Progenitor cell of endocrine pancreas (in vitro differentiated cells): ENCODE results near the gene OR10A5. TPM values are rescaled to one million over a fixed set of nuclear protein-coding genes. Genes with fewer than 3 reads are reported as not detected.

Source experiments
- DNase-seq: peaks from one replicate; pipeline ENCODE4 v3.0.0; 2021; ENCODE audit warnings: low spot score; ENCODE audit not compliant: unreplicated experiment
- H3K27ac Mint-ChIP-seq: 2 replicates; pipeline ENCODE4 v1.8.0; 2021; ENCODE audit warnings: mild to moderate bottlenecking, moderate library complexity, mixed read lengths
- H3K27me3 Mint-ChIP-seq: 2 replicates; pipeline ENCODE4 v1.8.0; 2021; ENCODE audit warnings: mixed read lengths
- H3K36me3 Mint-ChIP-seq: 2 replicates; pipeline ENCODE4 v1.8.0; 2022; ENCODE audit warnings: mixed read lengths; ENCODE audit not compliant: insufficient read depth
- H3K4me1 Mint-ChIP-seq: 2 replicates; pipeline ENCODE4 v1.8.0; 2021; ENCODE audit warnings: low read depth, mixed read lengths
- H3K4me3 Mint-ChIP-seq: 2 replicates; pipeline ENCODE4 v1.8.0; 2021; ENCODE audit warnings: low read depth, mild to moderate bottlenecking, moderate library complexity, mixed read lengths
- H3K9me3 Mint-ChIP-seq: 2 replicates; pipeline ENCODE4 v1.8.0; 2021; ENCODE audit warnings: low read depth, mixed read lengths
- CTCF ChIP-seq: fragments of 200-600 bp; sonication (generic); IDR thresholded peaks from one replicate; pipeline ENCODE4 v1.5.0; 2021; ENCODE audit warnings: antibody characterized with exemption, mild to moderate bottlenecking; ENCODE audit not compliant: unreplicated experiment
- total RNA-seq: library from RNA; stranded (reverse); gene quantifications from 2 replicates; pipeline ENCODE4 v1.2.1, GENCODE V29; 2021

OR10A5 gene
- total RNA-seq, 1 donor from 2014 or later: not detected

DNA sequence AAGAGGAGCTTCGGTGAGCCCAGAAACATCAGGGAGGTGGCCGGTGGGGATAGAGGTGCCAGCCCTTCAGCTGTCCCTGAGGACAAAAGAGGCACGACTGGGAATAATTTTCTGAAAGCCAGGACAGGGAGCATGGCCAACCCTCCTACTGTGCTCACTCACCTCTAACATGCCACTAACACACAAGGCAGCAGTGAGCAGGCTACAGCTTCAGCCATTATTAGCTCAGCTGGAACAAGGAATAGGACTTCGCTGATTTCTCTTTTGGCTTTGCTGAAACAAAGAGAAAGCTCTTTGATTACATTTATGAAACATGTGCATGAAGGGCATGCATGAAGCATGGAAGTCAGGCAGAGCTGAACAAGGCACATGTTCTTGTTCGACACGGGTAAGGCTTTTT is 12.1 kb upstream of the OR10A5 start:
- no peak overlapping the region for H3K27ac Mint-ChIP-seq
- no peak overlapping the region for H3K4me3 Mint-ChIP-seq
- no peak for TF ChIP-seq CTCF
- H3K36me3 Mint-ChIP-seq: no peaks in the 10 kb centered on the region
- H3K27me3 Mint-ChIP-seq: no peaks in the 10 kb centered on the region
- H3K9me3 Mint-ChIP-seq: no peaks in the 10 kb centered on the region
- DNase-seq: no peak
- no peaks in the 10 kb centered on the region for H3K4me1 Mint-ChIP-seq

- DNase-seq: no peak
- no peaks in the 10 kb centered on the region for H3K9me3 Mint-ChIP-seq
- H3K4me1 Mint-ChIP-seq: no peaks in the 10 kb centered on the region
- no peak overlapping the region for H3K27ac Mint-ChIP-seq
- H3K36me3 Mint-ChIP-seq: no peaks in the 10 kb centered on the region
- TF ChIP-seq CTCF: no peak
- H3K27me3 Mint-ChIP-seq: no peaks in the 10 kb centered on the region
- no peak overlapping the region for H3K4me3 Mint-ChIP-seq
These were observed 11.5 kb upstream of the OR10A5 start for GRCh38 chr11:6834021-6834420.

DNA sequence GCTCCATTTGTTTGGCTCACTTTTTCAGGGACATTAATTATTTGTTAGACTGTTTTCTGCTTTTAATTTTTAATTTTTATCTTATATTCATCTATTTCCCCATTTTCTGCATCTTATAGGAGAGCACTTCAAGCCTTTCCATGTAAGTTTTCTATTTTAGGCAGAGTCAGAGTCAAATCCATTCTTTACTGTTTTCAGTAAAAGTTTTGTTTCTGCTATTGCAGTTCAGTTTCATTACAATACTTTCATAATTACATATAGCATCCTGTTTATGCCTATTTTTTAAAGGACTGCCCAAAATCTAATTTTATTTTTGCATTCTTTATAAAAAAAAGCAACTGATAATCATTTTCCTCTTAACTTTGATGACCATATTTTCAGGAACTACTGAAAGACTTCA is 3.8 kb upstream of the OR10A5 start:
- H3K27ac Mint-ChIP-seq: no peak overlapping the region
- H3K9me3 Mint-ChIP-seq: peaks cover 9% of the 10 kb centered on the region
- no peak for DNase-seq
- H3K27me3 Mint-ChIP-seq: no peaks in the 10 kb centered on the region
- no peak overlapping the region for H3K4me3 Mint-ChIP-seq
- no peaks in the 10 kb centered on the region for H3K36me3 Mint-ChIP-seq
- TF ChIP-seq CTCF: no peak
- H3K4me1 Mint-ChIP-seq: no peaks in the 10 kb centered on the region

- Mint-ChIP-seq H3K4me1 (no peaks in the 10 kb centered on the region), H3K27me3 (no peaks in the 10 kb centered on the region), H3K9me3 (peaks cover 9% of the 10 kb centered on the region), H3K27ac (no peak overlapping the region), H3K4me3 (no peak overlapping the region), H3K36me3 (no peaks in the 10 kb centered on the region)
- TF ChIP-seq CTCF: no peak
- DNase-seq: no peak
These were observed 1.8 kb upstream of the OR10A5 start for GRCh38 chr11:6843670-6844069.

DNA sequence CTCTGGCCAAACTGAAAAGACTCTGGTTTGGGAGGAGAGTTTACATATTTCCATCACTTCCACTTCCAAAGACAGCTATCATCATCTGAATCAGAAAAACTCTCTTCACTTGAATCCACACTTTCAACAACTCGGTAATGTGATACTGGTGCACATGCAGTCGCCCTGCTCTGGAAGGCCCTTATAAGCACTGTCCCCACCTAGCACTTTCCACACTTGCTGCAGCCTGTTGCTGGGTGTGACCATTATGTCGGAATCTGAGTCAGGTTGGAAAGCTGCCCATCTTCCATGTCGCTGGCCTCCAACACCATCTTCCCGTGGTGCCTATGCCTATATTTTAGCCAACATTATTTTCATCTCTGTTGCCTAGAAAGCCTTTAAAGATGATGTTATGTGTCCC is 1.1 kb upstream of the OR10A5 start:
- H3K36me3 Mint-ChIP-seq: no peaks in the 10 kb centered on the region
- TF ChIP-seq CTCF: no peak
- H3K4me3 Mint-ChIP-seq: no peak overlapping the region
- DNase-seq: no peak
- H3K9me3 Mint-ChIP-seq: peaks cover 11% of the 10 kb centered on the region
- H3K27ac Mint-ChIP-seq: no peak overlapping the region
- no peaks in the 10 kb centered on the region for H3K27me3 Mint-ChIP-seq
- H3K4me1 Mint-ChIP-seq: no peaks in the 10 kb centered on the region
